ENCODE results near the gene WASF3.

The WASF3 gene

GRCh38 chr13:26601669-26602068, 44.2 kb downstream of the WASF3 start:
- Histone ChIP-seq H3K36me3 (ENCODE audit: control insufficient read depth, low read length) (no peaks in the 10 kb centered on the region), H3K4me3 (ENCODE audit: low read length) (no peak overlapping the region), H3K9me3 (ENCODE audit: control insufficient read depth, insufficient read depth, low read length) (no peaks in the 10 kb centered on the region), H3K79me2 (ENCODE audit: control insufficient read depth, low read length) (no peaks in the 10 kb centered on the region), H3K27me3 (ENCODE audit: control insufficient read depth, low read length) (no peaks in the 10 kb centered on the region), H3K27ac (ENCODE audit: low read depth, low read length) (no peak overlapping the region), H3F3A (ENCODE audit: control insufficient read depth, insufficient read depth) (no peaks in the 10 kb centered on the region), H3K9me2 (replicated peaks; ENCODE audit: control insufficient read depth, low read length) (no peaks in the 10 kb centered on the region), H3K4me1 (ENCODE audit: control insufficient read depth, low read length) (peaks cover 8% of the 10 kb centered on the region), H3K4me2 (ENCODE audit: low read length) (0 out of 2 replicates have a peak overlapping the region, but pooled peaks have one; percentile 6), H4K20me1 (ENCODE audit: control insufficient read depth, insufficient read depth, low read depth, low read length) (no peaks in the 10 kb centered on the region)
- no peak for TF ChIP-seq EZH2phosphoT487 (IDR thresholded peaks at IDR 0.05; ENCODE audit: borderline replicate concordance, low read length)
- TF ChIP-seq CTCF (IDR thresholded peaks at IDR 0.05; ENCODE audit: low read depth, low read length, poor library complexity, severe bottlenecking), result peak; percentile 40

- no peaks in the 10 kb centered on the region for H3K9me3 ChIP-seq (ENCODE audit: control insufficient read depth, insufficient read depth, low read length)
- TF ChIP-seq EZH2phosphoT487 (IDR thresholded peaks at IDR 0.05; ENCODE audit: borderline replicate concordance, low read length), result no peak
- TF ChIP-seq CTCF (IDR thresholded peaks at IDR 0.05; ENCODE audit: low read depth, low read length, poor library complexity, severe bottlenecking), result no peak
- H3K4me3 ChIP-seq (ENCODE audit: low read length), result no peak overlapping the region
- no peaks in the 10 kb centered on the region for H3K79me2 ChIP-seq (ENCODE audit: control insufficient read depth, low read length)
- no peaks in the 10 kb centered on the region for H3K9me2 ChIP-seq (replicated peaks; ENCODE audit: control insufficient read depth, low read length)
- H3K27me3 ChIP-seq (ENCODE audit: control insufficient read depth, low read length), result no peaks in the 10 kb centered on the region
- no peaks in the 10 kb centered on the region for H4K20me1 ChIP-seq (ENCODE audit: control insufficient read depth, insufficient read depth, low read depth, low read length)
- H3F3A ChIP-seq (ENCODE audit: control insufficient read depth, insufficient read depth), result no peaks in the 10 kb centered on the region
- H3K27ac ChIP-seq (ENCODE audit: low read depth, low read length), result no peak overlapping the region
- H3K4me1 ChIP-seq (ENCODE audit: control insufficient read depth, low read length), result peaks cover 8% of the 10 kb centered on the region
- H3K4me2 ChIP-seq (ENCODE audit: low read length), result no peak overlapping the region
- no peaks in the 10 kb centered on the region for H3K36me3 ChIP-seq (ENCODE audit: control insufficient read depth, low read length)
Observed at GRCh38 chr13:26602783-26603182, 45.3 kb downstream of the WASF3 start.

- Histone ChIP-seq H3K27ac (ENCODE audit: low read depth, low read length) (no peak overlapping the region), H3K9me3 (ENCODE audit: control insufficient read depth, insufficient read depth, low read length) (no peaks in the 10 kb centered on the region), H3F3A (ENCODE audit: control insufficient read depth, insufficient read depth) (no peaks in the 10 kb centered on the region), H3K4me3 (ENCODE audit: low read length) (no peak overlapping the region), H3K4me1 (ENCODE audit: control insufficient read depth, low read length) (peaks cover 8% of the 10 kb centered on the region), H3K4me2 (ENCODE audit: low read length) (no peak overlapping the region), H3K79me2 (ENCODE audit: control insufficient read depth, low read length) (no peaks in the 10 kb centered on the region), H4K20me1 (ENCODE audit: control insufficient read depth, insufficient read depth, low read depth, low read length) (no peaks in the 10 kb centered on the region), H3K27me3 (ENCODE audit: control insufficient read depth, low read length) (no peaks in the 10 kb centered on the region), H3K36me3 (ENCODE audit: control insufficient read depth, low read length) (no peaks in the 10 kb centered on the region), H3K9me2 (replicated peaks; ENCODE audit: control insufficient read depth, low read length) (no peaks in the 10 kb centered on the region)
- TF ChIP-seq CTCF (IDR thresholded peaks at IDR 0.05; ENCODE audit: low read depth, low read length, poor library complexity, severe bottlenecking) (no peak), EZH2phosphoT487 (IDR thresholded peaks at IDR 0.05; ENCODE audit: borderline replicate concordance, low read length) (no peak)
Observed at GRCh38 chr13:26604784-26605545, 47.5 kb downstream of the WASF3 start.
